Fibroblast of the conjunctiva (primary cell): ENCODE data around the gene TMEM69.
A peak's percentile ranks its signal among the peaks of the same experiment; 100 is the strongest.
"Not testable (repeated sequence)": the region's sequence is repeated elsewhere in the genome, so short reads cannot be mapped to it uniquely, and the experiment has no call there.

Experiments
- DNase-seq: peaks from one replicate; pipeline ENCODE4 v3.0.0-alpha.2; 2010; ENCODE audit warnings: low read depth

TMEM69 gene

DNA sequence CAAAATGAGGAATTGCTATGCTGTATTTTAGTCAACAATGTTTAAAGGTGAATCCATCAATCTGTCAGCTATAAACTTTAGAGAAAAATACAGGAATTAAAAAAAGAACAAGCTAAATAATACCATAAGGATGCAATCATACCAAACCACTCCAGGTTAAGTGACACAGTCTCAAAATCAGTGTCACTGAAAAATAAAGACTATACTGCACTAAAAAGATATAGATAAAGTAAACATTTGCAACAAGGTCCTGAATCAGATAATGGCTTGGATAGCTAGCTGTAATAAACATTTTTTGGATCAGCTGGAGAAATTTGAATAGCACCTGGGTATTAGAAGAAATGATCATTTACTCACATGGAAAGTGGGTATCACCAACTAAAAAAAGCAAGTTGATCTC lies 9.5 kb upstream of the TMEM69 start:
- DNase-seq = no peak

DNA sequence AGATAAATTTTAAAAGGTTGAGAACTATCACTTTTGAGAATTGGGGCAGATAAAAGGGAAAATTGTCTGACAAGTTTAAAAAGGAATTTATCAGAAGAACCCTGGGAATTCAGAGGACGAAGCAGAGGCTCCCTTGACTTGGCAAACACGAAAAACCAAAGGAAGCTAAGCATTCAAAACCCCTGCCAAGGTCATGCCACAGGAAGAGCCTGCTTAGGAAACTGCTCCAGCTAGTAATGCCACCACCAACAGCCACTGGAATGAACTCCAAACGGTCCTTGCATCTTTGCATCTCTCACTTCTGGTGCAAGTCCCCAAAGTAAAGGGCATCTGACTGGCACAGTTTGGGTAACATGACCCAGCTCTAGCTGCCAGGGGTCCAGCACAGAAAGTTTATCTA lies 8.9 kb upstream of the TMEM69 start:
- no peak for DNase-seq

- DNase-seq = no peak
Observed at GRCh38 chr1:45682942-45683341, 5.0 kb upstream of the TMEM69 start.

DNA sequence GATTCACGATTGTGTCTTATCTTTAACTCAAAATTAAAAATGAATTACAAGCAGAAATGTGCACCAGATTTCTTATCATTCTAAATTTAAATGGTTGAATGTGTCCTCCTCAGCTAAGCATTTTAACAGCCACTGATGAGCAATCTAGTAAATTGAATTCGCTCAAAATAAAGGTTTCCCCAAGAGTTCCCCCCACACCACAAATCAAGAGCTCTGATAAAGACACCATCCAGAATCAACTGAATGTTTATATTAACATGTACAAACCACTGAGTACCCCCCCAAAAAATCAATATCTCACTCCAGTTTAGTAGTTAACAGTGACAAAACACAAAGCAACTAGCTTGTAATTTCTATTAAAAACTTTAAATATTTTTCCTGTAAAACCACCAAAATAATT lies 3.6 kb upstream of the TMEM69 start:
- no peak for DNase-seq

GRCh38 chr1:45685308-45686014 lies 2.5 kb upstream of the TMEM69 start:
- no peak for DNase-seq

DNA sequence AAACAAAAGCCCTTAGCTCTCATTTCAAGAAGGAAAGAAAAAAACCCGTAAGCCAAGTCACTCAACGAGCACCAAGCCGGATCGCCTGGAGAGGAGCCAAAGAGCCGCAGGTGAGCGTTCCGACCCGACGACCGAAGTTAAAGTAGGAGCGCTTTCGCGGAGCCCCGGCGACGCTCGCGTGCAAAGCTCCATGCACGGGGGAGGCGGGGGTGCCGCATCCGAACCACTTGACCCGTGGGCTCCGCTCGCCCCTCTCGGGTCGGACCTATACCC lies 2.0 kb upstream of the TMEM69 start:
- DNase-seq = no peak

DNA sequence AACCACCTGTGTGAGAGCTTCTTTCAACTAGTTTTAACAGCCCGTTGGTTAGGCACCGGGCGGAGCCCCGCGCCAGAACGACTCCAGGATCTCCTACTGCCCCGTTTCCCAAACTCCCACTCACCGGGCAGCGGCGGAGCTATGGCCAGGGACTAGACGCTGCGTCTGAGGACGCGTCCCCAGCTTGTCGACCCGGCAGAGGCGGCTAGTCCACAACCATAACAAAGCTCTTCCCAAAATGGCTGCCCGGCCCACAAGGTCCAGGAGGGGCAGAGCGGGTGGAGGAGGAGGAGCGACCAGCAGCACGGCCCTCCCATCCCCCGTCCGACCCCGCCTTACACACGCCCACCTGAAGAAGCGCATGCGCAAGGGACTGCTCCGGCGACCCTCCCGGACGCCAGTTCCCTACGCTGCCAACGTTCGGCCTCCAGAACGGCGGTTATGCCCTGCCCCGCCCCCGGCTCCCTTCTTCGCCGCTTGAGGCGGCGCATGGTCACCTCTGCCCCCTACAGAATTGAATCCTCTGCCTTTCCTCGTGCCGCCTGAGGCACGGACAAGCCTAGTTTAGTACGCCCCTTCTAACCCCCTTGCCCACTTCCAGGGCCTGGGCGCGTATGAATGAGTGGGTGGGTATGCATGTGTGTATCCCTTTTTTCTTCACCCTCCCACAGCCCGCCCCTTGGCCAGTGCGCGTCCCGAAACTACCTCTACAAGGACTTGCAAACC lies 1.5 kb upstream of the TMEM69 start, which contains the start of gene GPBP1L1:
GPBP1L1 (minus strand) TSS at position 246 of the 726 bp plus-strand sequence. CDS start 27,446 bp downstream, outside the sequence.
- DNase-seq = peak; percentile 99

DNA sequence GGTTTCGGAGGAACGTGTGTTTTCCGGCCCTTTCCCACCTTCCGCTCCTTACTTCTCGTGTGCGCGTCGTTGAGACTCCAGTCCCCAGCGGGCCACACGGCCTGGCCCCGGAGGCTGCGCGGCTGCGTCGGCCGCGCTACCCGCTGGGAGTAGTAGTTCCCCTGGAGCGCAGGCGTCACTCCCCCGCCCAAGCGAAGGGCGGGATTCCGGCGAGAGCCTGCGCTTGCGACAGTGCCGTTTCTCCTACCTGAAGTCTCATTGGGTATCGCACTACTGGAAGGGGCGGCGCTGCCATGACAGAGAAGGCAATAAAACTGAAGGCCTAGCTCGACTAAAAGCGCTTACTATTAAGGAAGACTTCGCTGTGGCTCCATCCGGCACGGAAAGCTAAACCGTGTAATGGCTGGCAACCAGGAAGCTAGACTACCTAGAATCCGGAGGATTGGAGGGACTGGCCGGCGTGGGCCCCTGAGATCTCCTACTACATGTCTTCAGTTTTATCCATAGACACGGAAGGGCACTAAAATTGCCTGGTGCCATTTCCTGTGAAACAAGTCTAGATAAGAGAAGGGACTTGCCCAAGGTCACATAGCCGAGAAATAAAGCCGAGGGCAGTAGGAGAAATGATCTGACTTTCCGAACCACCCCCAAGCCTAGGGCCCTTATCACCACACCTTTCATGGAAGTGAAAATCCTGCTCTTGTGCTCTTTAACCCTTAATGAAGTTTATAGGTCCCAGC lies 797 bp upstream of the TMEM69 start:
- peak; percentile 97 for DNase-seq

GRCh38 chr1:45693811-45694210 lies 5.8 kb downstream of the TMEM69 start:
- not testable (repeated sequence) for DNase-seq

DNA sequence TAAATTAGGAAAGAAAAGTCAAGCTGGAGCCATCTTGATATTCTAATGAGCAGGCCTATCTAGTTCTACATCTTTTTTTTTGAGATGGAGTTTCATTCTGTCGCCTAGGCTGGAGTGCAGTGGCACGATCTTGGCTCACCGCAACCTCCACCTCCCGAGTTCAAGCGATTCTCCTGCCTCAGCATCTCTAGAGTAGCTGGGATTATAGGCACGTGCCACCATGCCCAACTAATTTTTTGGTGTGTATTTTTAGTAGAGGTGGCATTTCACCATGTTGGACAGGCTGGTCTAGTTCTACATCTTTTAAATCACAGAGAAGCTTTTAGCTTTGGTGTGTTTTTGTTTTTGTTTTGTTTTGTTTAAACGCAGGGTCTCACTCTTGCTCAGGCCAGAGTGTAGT lies 6.8 kb downstream of the TMEM69 start:
- no peak for DNase-seq

DNA sequence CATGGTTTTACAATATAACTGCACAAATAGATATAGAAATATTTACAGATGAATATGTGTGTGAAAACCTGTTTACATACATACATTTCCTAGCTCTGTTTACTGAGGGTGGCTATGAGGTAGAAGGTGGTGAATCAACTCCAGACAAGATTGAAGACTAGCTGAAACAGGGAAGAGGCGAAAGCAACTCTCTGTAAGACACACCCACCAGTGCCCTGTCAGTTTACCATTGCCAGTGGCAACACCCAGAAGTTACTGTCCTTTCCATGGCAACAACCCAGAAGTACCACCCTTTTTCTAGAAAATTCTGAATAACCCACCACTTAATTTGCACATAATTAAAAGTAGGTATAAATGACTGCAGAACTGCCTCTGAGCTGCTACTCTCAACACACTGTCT lies 16.7 kb downstream of the TMEM69 start:
- no peak for DNase-seq

DNA sequence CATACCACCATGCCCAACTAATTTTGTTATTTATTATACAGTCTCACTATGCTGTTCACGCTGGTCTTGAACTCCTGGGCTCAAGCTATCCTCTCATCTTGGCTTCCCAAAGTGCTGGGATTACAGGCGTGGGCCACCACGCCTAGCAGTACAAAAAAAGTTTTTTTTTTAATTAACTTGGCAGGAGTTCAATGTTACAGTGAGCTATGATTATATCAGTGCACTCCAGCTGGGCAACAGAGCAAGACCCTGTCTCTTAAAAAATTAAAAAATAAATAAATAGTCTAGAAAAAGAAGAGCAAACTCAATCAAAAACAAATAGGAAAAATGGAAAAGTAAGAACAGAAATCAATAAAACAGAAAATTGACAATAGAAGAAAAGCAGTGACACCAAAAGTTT lies 25.7 kb downstream of the TMEM69 start:
- DNase-seq = no peak

GRCh38 chr1:45716700-45717099 lies 28.7 kb downstream of the TMEM69 start:
- no peak for DNase-seq

- not testable (repeated sequence) for DNase-seq
Observed at GRCh38 chr1:45717386-45717785, 29.4 kb downstream of the TMEM69 start.

DNA sequence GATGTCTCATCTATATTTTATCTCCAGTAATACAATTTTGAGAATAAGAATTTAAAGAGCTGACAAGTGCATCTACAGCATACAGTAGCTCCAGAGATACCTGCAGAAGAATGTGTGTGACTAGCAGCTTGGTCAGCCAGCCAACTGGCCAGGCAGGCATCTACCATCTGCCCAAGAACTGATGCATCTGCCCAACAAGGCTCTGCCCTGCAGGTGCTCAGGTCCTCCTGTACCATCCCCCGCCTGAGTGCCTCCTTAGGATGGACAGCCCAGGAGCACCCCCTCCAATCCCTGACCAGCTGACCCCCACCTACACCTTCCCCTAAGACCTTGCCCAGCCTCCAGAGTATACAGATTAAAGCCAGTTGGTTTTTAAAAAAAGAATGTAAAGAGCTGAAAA lies 30.3 kb downstream of the TMEM69 start:
- DNase-seq = no peak

DNA sequence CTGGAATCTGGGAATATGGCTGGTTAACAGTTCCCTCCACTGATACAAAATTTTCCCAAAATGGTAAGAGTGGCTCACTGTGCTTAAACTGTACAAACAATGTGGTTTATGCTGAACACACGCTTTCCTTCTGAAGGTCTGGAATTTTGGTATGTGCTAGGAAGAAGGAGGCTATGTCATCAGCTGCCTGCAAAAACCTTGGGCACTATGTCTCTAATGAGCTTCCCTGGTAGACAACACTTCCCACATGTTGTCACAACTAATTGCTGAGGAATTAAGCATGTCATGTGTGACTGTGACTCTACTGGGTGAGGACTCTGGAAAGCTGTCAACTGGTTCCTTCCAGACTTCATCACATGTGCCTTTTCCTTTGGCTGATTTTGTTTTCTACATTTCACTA lies 33.2 kb downstream of the TMEM69 start:
- no peak for DNase-seq

DNA sequence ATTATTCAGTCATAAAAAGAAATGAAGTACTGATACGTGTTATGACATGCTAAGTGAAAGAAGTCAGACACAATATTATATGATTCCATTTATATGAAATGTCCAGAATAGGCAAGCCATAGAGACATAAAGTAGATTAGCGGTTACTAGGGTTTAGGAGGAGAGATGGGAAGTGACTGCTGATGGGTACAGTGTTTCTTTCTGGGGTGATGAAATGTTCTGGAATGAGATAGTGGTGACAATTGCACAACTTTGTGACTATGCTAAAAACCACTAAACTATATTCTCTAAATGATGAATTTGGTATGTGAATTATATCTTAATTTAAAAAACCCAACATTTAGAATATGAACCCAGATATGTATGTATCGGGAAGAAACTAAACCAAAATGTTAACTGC lies 34.8 kb downstream of the TMEM69 start:
- no peak for DNase-seq

GRCh38 chr1:45723248-45723930 lies 35.4 kb downstream of the TMEM69 start:
- no peak for DNase-seq

- not testable (repeated sequence) for DNase-seq
Observed at GRCh38 chr1:45726007-45726406, 38.0 kb downstream of the TMEM69 start.

DNA sequence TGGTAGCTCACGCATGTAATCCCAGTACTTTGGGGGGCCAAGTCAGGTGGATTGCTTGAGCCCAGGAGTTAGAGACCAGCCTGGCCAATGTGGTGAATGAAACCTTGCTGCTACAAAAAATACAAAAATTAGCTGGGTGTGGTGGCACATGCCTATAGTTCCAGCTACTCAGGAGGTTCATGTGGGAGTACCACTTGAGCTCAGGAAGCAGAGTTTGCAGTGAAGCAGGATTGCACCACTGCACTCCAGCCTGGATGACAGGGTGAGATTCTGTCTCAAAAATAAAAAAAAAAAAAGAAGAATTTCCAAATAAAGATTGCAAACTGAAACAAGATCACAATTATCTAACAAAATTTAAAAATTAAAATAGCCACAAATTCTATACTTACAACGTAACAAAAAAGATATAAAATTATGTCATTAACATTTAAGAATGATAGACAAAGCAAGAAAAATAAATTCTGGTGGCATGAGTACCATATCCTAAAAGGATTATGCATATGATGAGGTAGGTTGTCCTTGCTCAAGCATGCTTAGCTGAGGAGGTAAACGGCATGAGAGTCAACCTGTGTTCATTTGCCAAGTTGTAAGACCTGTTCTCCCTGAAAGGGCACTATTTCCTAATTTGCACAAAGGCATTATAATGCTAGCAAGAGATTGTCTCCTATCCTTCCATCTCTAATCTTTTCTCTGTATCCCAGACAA lies 42.2 kb downstream of the TMEM69 start:
- DNase-seq = no peak

- DNase-seq = no peak
Observed at GRCh38 chr1:45730780-45731319, 42.9 kb downstream of the TMEM69 start.

DNA sequence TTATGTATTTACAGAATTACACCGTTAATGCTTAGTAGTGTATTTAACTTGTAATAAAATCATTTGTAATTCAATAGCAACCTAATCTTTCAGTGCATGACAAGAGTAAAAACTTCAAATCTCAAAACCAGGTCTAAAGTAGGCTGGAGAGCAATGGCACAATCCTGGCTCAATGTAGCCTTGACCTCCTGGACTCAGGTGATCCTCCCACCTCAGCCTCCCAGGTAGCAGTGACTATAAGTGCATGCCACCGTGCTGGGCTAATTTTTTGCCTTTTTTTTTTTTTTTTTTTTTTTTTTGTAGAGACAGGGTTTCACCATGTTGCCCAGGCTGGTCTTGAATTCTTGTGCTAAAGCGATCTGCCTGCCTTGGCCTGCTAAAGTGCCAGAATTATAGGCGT lies 51.2 kb downstream of the TMEM69 start:
- DNase-seq = no peak
